ENCODE measurements around the gene CACNA1I. TPM values are rescaled to one million over a fixed set of nuclear protein-coding genes. Genes with fewer than 3 reads are reported as not detected.

CACNA1I gene
- total RNA-seq, 4 donors from 2014 or later = not detected

- ATAC-seq (no peak), DNase-seq (no peak)
- H3K4me3 ChIP-seq = no peak overlapping the region
- peaks cover 29 to 43% (median 35%) of the 10 kb centered on the region in 3 donors for H3K27me3 ChIP-seq
- no peaks in the 10 kb centered on the region for H3K4me1 ChIP-seq
- no peak overlapping the region for H3K27ac ChIP-seq
- no peaks in the 10 kb centered on the region for H3K36me3 ChIP-seq
- intact Hi-C loops (cut with DNase I; ENCODE audit: low total_unique reads) = no loop called here
- H3K9me3 ChIP-seq = peaks cover 0 to 4% (median 0%) of the 10 kb centered on the region in 3 donors
- in situ Hi-C loops (cut with MboI; ENCODE audit: low sequenced_read_pairs in 4 of 4) = no loop called here
- TF ChIP-seq POLR2A (IDR thresholded peaks at IDR 0.05) = no peak
- no peak for TF ChIP-seq CTCF (IDR thresholded peaks at IDR 0.05 in 4 of 5, conservative IDR thresholded peaks at IDR 0.05 in 1 of 5)
Measured at GRCh38 chr22:39600491-39601179, 30.1 kb downstream of the CACNA1I start.

GRCh38 chr22:39601180-39601535 is 30.6 kb downstream of the CACNA1I start:
- no peak for DNase-seq
- intact Hi-C loops (cut with DNase I; ENCODE audit: low total_unique reads) = no loop called here
- no peak for TF ChIP-seq POLR2A (IDR thresholded peaks at IDR 0.05)
- no peak for TF ChIP-seq CTCF (IDR thresholded peaks at IDR 0.05 in 4 of 5, conservative IDR thresholded peaks at IDR 0.05 in 1 of 5)
- in situ Hi-C loops (cut with MboI; ENCODE audit: low sequenced_read_pairs in 4 of 4) = no loop called here
- H3K27me3 ChIP-seq = peaks cover 31 to 44% (median 39%) of the 10 kb centered on the region in 3 donors
- no peaks in the 10 kb centered on the region for H3K36me3 ChIP-seq
- H3K4me1 ChIP-seq = no peaks in the 10 kb centered on the region
- H3K27ac ChIP-seq = no peak overlapping the region
- ATAC-seq = no peak
- H3K9me3 ChIP-seq = peaks cover 0 to 4% (median 0%) of the 10 kb centered on the region in 3 donors
- H3K4me3 ChIP-seq = no peak overlapping the region

GRCh38 chr22:39603345-39603744 is 32.8 kb downstream of the CACNA1I start:
- no peak overlapping the region for H3K4me3 ChIP-seq
- ATAC-seq = no peak
- H3K27me3 ChIP-seq = peaks cover 26 to 43% (median 31%) of the 10 kb centered on the region in 3 donors
- in situ Hi-C loops (cut with MboI; ENCODE audit: low sequenced_read_pairs in 4 of 4) = no loop called here
- no peaks in the 10 kb centered on the region for H3K36me3 ChIP-seq
- intact Hi-C loops (cut with DNase I; ENCODE audit: low total_unique reads) = no loop called here
- peaks cover 0 to 4% (median 0%) of the 10 kb centered on the region in 3 donors for H3K9me3 ChIP-seq
- no peaks in the 10 kb centered on the region for H3K4me1 ChIP-seq
- DNase-seq = no peak
- TF ChIP-seq CTCF (IDR thresholded peaks at IDR 0.05 in 4 of 5, conservative IDR thresholded peaks at IDR 0.05 in 1 of 5) = no peak
- TF ChIP-seq POLR2A (IDR thresholded peaks at IDR 0.05) = no peak
- no peak overlapping the region for H3K27ac ChIP-seq

- TF ChIP-seq CTCF (IDR thresholded peaks at IDR 0.05 in 4 of 5, conservative IDR thresholded peaks at IDR 0.05 in 1 of 5) (no peak), POLR2A (IDR thresholded peaks at IDR 0.05) (no peak)
- no peak for DNase-seq
- Histone ChIP-seq H3K27ac (no peak overlapping the region), H3K4me1 (no peaks in the 10 kb centered on the region), H3K9me3 (no peaks in the 10 kb centered on the region), H3K36me3 (no peaks in the 10 kb centered on the region), H3K27me3 (peaks cover 10 to 32% (median 18%) of the 10 kb centered on the region in 3 donors), H3K4me3 (no peak overlapping the region)
- in situ Hi-C loops (cut with MboI; ENCODE audit: low sequenced_read_pairs in 4 of 4) = loop anchor here in 1 of 4 donors (10.0 kb wide), 1 partner anchor 415 kb away; no protein-coding TSS in a partner anchor
- ATAC-seq = no peak
- intact Hi-C loops (cut with DNase I; ENCODE audit: low total_unique reads) = no loop called here
Measured at GRCh38 chr22:39610246-39610645, 39.7 kb downstream of the CACNA1I start.
